Liver (tissue), 9 donors: ENCODE measurements around the gene ITPKB. TPM values are rescaled to one million over a fixed set of nuclear protein-coding genes. Genes with fewer than 3 reads are reported as not detected.

Experiments
- DNase-seq: peaks from one replicate; pipeline ENCODE4 v3.0.0-alpha.2; 2017; ENCODE audit warnings: low spot score
- H3K27ac ChIP-seq, 2 donors: one replicate each; pipeline ENCODE4 v1.7.0; 2013; ENCODE audit warnings: inconsistent platforms in 2 of 2, low read length in 2 of 2, control low read depth in 1 of 2, low read depth in 1 of 2, mild to moderate bottlenecking in 1 of 2
- H3K27me3 ChIP-seq, 4 donors: one replicate each; pipeline versions ENCODE4 v1.6.1 to v1.7.0; 2013; ENCODE audit warnings: low read length in 3 of 4, inconsistent platforms in 1 of 4, mild to moderate bottlenecking in 1 of 4, moderate library complexity in 1 of 4; ENCODE audit not compliant: control insufficient read depth in 4 of 4, insufficient read depth in 4 of 4
- H3K36me3 ChIP-seq, 4 donors: one replicate each; pipeline versions ENCODE4 v1.6.1 to v1.7.0; 2013; ENCODE audit warnings: low read length in 3 of 4, mild to moderate bottlenecking in 3 of 4, low read depth in 1 of 4, moderate library complexity in 1 of 4; ENCODE audit not compliant: control insufficient read depth in 4 of 4, insufficient read depth in 3 of 4
- H3K4me1 ChIP-seq, 4 donors: one replicate each; pipeline versions ENCODE4 v1.6.1 to v1.7.0; 2013; ENCODE audit warnings: low read length in 3 of 4, mild to moderate bottlenecking in 3 of 4, moderate library complexity in 1 of 4; ENCODE audit not compliant: control insufficient read depth in 4 of 4, insufficient read depth in 4 of 4
- H3K4me3 ChIP-seq, 3 donors: one replicate each; pipeline versions ENCODE4 v1.6.1 to v1.7.0; 2013; ENCODE audit warnings: low read length in 3 of 3, control low read depth in 1 of 3, low read depth in 1 of 3, mild to moderate bottlenecking in 1 of 3
- H3K9ac ChIP-seq, 2 donors: one replicate each; pipeline ENCODE4 v1.7.0; 2013; ENCODE audit warnings: low read length in 2 of 2, mild to moderate bottlenecking in 2 of 2, moderate library complexity in 2 of 2, control low read depth in 1 of 2, low read depth in 1 of 2
- H3K9me3 ChIP-seq, 4 donors: one replicate each; pipeline versions ENCODE4 v1.6.1 to v1.7.0; 2013; ENCODE audit warnings: low read length in 3 of 4; ENCODE audit not compliant: control insufficient read depth in 4 of 4
- ATF3 ChIP-seq: IDR thresholded peaks from 2 replicates; pipeline ENCODE4 v1.6.1; 2016; ENCODE audit warnings: antibody characterized with exemption
- CTCF ChIP-seq: fragments of 150-350 bp; IDR thresholded peaks from 2 replicates; pipeline ENCODE4 v1.5.1; 2017; ENCODE audit warnings: improper control_type of control experiment, low read depth, low read length; ENCODE audit not compliant: missing input control
- FOXA1 ChIP-seq: IDR thresholded peaks from 2 replicates; pipeline ENCODE4 v1.6.1; 2016; ENCODE audit warnings: antibody characterized with exemption
- FOXA2 ChIP-seq: IDR thresholded peaks from 2 replicates; pipeline ENCODE4 v1.6.1; 2016; ENCODE audit warnings: antibody characterized with exemption
- GABPA ChIP-seq, 2 donors: IDR thresholded peaks in 1 of 2; conservative IDR thresholded peaks in 1 of 2; 2 replicates each; pipeline ENCODE4 v1.6.1; 2016; ENCODE audit warnings: antibody characterized with exemption in 2 of 2, mild to moderate bottlenecking in 1 of 2, moderate library complexity in 1 of 2
- HNF4A ChIP-seq, 2 donors: conservative IDR thresholded peaks; 2 replicates each; pipeline ENCODE4 v1.6.1; 2016; ENCODE audit warnings: antibody characterized with exemption in 2 of 2, mild to moderate bottlenecking in 2 of 2
- HNF4G ChIP-seq: IDR thresholded peaks from 2 replicates; pipeline ENCODE4 v1.6.1; 2016; ENCODE audit warnings: antibody characterized with exemption
- JUND ChIP-seq, 2 donors: IDR thresholded peaks; 2 replicates each; pipeline ENCODE4 v1.6.1; 2016; ENCODE audit warnings: antibody characterized with exemption in 2 of 2
- MAX ChIP-seq: IDR thresholded peaks from 2 replicates; pipeline ENCODE4 v1.6.1; 2016; ENCODE audit warnings: antibody characterized with exemption
- NR2F2 ChIP-seq: IDR thresholded peaks from 2 replicates; pipeline ENCODE4 v1.6.1; 2016; ENCODE audit warnings: antibody characterized with exemption
- RAD21 ChIP-seq, 2 donors: IDR thresholded peaks; 2 replicates each; pipeline ENCODE4 v1.6.1; 2016; ENCODE audit warnings: antibody characterized with exemption in 2 of 2, mild to moderate bottlenecking in 2 of 2
- REST ChIP-seq: IDR thresholded peaks from 2 replicates; pipeline ENCODE4 v1.6.1; 2016; ENCODE audit warnings: antibody characterized with exemption, mild to moderate bottlenecking
- RXRA ChIP-seq, 2 donors: IDR thresholded peaks; 2 replicates each; pipeline ENCODE4 v1.6.1; 2017 to 2018; ENCODE audit warnings: antibody characterized with exemption in 2 of 2, mild to moderate bottlenecking in 1 of 2
- SP1 ChIP-seq: IDR thresholded peaks from 2 replicates; pipeline ENCODE4 v1.6.1; 2018; ENCODE audit warnings: antibody characterized with exemption, mild to moderate bottlenecking
- YY1 ChIP-seq: IDR thresholded peaks from 2 replicates; pipeline ENCODE4 v1.6.1; 2016; ENCODE audit warnings: antibody characterized with exemption, mild to moderate bottlenecking
- WGBS: extraction: QIAGEN DNeasy Blood & Tissue Kit; methylation state at CpG from one replicate; pipeline ENCODE4 v1.1.7; 2013; 5-methylcytosine and 5-hydroxymethylcytosine counted together
- polyA plus RNA-seq, 2 donors: library from polyadenylated mRNA; stranded (reverse) in 1 of 2; unstranded in 1 of 2; fragments of 200-250 nt in 1 of 2; fragments of >200 nt in 1 of 2; fragmentation: Nextera tagmentation in 1 of 2; extraction: Ambion mirVana in 1 of 2; gene quantifications; one replicate each; pipeline versions ENCODE4 v1.2.1 to v1.2.3, GENCODE V29; 2013 to 2015
- total RNA-seq, 2 donors: library from RNA; depleted of rRNA; stranded (reverse); fragments of >200 nt; gene quantifications; one replicate each; pipeline ENCODE4 v1.2.3, GENCODE V29; 2014
- donor health status: healthy.
- donor health status: healthy.
- donor health status: healthy.
- donor health status: healthy.
- donor health status: healthy.

ITPKB gene
- total and polyA plus RNA-seq, 4 donors, result 0.61 to 5.8 (median 3.7) TPM

- TF ChIP-seq CTCF (no peak), MAX (no peak), FOXA2 (no peak), NR2F2 (no peak)
Measured at GRCh38 chr1:226763905-226764264, 24.8 kb upstream of the ITPKB start (continued).

GRCh38 chr1:226762988-226763904, 24.2 kb upstream of the ITPKB start:
- no peak for TF ChIP-seq RXRA (IDR thresholded peaks at IDR 0.05)
- DNase-seq, result no peak
- H3K27ac ChIP-seq, result no peak overlapping the region
- peaks cover 0 to 13% (median 0%) of the 10 kb centered on the region in 4 donors for H3K27me3 ChIP-seq
- 83% methylated on average over 7 of the region's 7 CpGs for WGBS
- H3K9me3 ChIP-seq, result no peaks in the 10 kb centered on the region
- H3K36me3 ChIP-seq, result no peaks in the 10 kb centered on the region
- H3K9ac ChIP-seq, result no peak overlapping the region
- H3K4me1 ChIP-seq, result no peaks in the 10 kb centered on the region
- no peak overlapping the region for H3K4me3 ChIP-seq

- 77% methylated on average over 4 of the region's 4 CpGs for WGBS
- no peak overlapping the region for H3K4me3 ChIP-seq
- H3K9ac ChIP-seq, result no peak overlapping the region
- H3K4me1 ChIP-seq, result no peaks in the 10 kb centered on the region
- H3K36me3 ChIP-seq, result no peaks in the 10 kb centered on the region
- no peaks in the 10 kb centered on the region for H3K9me3 ChIP-seq
- TF ChIP-seq MAX (no peak), FOXA1 (no peak), SP1 (no peak), YY1 (no peak), RAD21 (IDR thresholded peaks at IDR 0.05) (no peak), ATF3 (no peak), JUND (IDR thresholded peaks at IDR 0.05) (no peak), RXRA (IDR thresholded peaks at IDR 0.05) (no peak), GABPA (IDR thresholded peaks at IDR 0.05 in 1 of 2, conservative IDR thresholded peaks at IDR 0.05 in 1 of 2) (no peak), REST (no peak), HNF4A (conservative IDR thresholded peaks at IDR 0.05) (no peak), HNF4G (no peak), FOXA2 (no peak), CTCF (no peak), NR2F2 (no peak)
- DNase-seq, result no peak
- H3K27ac ChIP-seq, result no peak overlapping the region
- peaks cover 0 to 13% (median 0%) of the 10 kb centered on the region in 4 donors for H3K27me3 ChIP-seq
Measured at GRCh38 chr1:226762055-226762454, 23.0 kb upstream of the ITPKB start.
